Endothelial cell (in vitro differentiated cells): ENCODE results near the gene CFL2. TPM values are rescaled to one million over a fixed set of nuclear protein-coding genes. Genes with fewer than 3 reads are reported as not detected.
"Not testable (repeated sequence)": the region's sequence is repeated elsewhere in the genome, so short reads cannot be mapped to it uniquely, and the experiment has no call there.

ENCODE experiments used
- DNase-seq: peaks from one replicate; pipeline ENCODE4 v3.0.0; 2021; ENCODE audit warnings: low spot score
- H3K27ac Mint-ChIP-seq: one replicate; pipeline ENCODE4 v1.8.0; 2021; ENCODE audit warnings: mixed read lengths, inconsistent platforms; ENCODE audit not compliant: unreplicated experiment
- H3K27me3 Mint-ChIP-seq: one replicate; pipeline ENCODE4 v1.8.0; 2021; ENCODE audit warnings: mild to moderate bottlenecking, moderate library complexity, mixed read lengths, inconsistent platforms; ENCODE audit not compliant: unreplicated experiment
- H3K36me3 Mint-ChIP-seq: one replicate; pipeline ENCODE4 v1.8.0; 2021; ENCODE audit warnings: mild to moderate bottlenecking, low read depth, mixed read lengths, inconsistent platforms; ENCODE audit not compliant: unreplicated experiment
- H3K4me1 Mint-ChIP-seq: one replicate; pipeline ENCODE4 v1.8.0; 2021; ENCODE audit warnings: mild to moderate bottlenecking, mixed read lengths, inconsistent platforms; ENCODE audit not compliant: unreplicated experiment
- H3K4me3 Mint-ChIP-seq: one replicate; pipeline ENCODE4 v1.8.0; 2021; ENCODE audit warnings: mild to moderate bottlenecking, mixed read lengths, inconsistent platforms; ENCODE audit not compliant: unreplicated experiment
- H3K9me3 Mint-ChIP-seq: one replicate; pipeline ENCODE4 v1.8.0; 2021; ENCODE audit warnings: mixed read lengths, inconsistent platforms; ENCODE audit not compliant: unreplicated experiment
- total RNA-seq: library from RNA; stranded (reverse); fragmentation: NEBNext Ultra II Directional; extraction: Animal tissue kit (Norgen Biotek cat#: 25700); gene quantifications from one replicate; pipeline ENCODE4 v1.2.1, GENCODE V29; 2021; ENCODE audit not compliant: unreplicated experiment
- TF ChIP-seq, protein P1 (sequence below): fragments of 200-600 bp; sonication (generic); IDR thresholded peaks from one replicate; pipeline ENCODE4 v1.5.0; 2021; ENCODE audit warnings: antibody characterized with exemption; ENCODE audit not compliant: unreplicated experiment

CFL2 gene
- total RNA-seq, 1 donor from 2014 or later: 27.8 TPM

DNA sequence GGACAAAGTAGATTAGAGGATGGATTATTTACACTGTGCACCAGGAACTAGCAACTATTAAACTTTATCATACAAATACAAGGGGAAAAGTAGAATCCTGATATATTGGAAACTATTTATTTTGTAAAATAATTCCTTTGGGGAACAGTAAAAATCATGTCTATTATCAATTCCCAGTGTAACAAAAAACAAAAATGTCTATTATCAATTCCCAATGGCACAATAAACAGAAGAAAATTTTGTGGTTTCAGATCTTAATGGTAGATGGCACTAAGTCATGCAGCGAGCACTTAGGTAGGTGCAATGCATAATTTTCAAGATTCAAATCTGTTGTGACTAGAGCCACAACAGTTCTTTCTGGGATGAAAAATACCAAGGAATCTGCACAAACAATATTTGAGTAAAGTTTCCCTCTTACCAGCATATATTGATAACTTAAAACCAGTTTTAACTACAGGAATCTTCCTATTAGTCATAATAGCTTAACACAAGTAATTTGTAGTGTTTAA, 13.7 kb downstream of the CFL2 start:
- Mint-ChIP-seq H3K4me1 (no peaks in the 10 kb centered on the region), H3K36me3 (no peaks in the 10 kb centered on the region), H3K27ac (no peak overlapping the region), H3K27me3 (no peaks in the 10 kb centered on the region), H3K9me3 (no peaks in the 10 kb centered on the region), H3K4me3 (no peak overlapping the region)
- TF ChIP-seq, protein P1, sequence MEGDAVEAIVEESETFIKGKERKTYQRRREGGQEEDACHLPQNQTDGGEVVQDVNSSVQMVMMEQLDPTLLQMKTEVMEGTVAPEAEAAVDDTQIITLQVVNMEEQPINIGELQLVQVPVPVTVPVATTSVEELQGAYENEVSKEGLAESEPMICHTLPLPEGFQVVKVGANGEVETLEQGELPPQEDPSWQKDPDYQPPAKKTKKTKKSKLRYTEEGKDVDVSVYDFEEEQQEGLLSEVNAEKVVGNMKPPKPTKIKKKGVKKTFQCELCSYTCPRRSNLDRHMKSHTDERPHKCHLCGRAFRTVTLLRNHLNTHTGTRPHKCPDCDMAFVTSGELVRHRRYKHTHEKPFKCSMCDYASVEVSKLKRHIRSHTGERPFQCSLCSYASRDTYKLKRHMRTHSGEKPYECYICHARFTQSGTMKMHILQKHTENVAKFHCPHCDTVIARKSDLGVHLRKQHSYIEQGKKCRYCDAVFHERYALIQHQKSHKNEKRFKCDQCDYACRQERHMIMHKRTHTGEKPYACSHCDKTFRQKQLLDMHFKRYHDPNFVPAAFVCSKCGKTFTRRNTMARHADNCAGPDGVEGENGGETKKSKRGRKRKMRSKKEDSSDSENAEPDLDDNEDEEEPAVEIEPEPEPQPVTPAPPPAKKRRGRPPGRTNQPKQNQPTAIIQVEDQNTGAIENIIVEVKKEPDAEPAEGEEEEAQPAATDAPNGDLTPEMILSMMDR: no peak
- DNase-seq: no peak

DNA sequence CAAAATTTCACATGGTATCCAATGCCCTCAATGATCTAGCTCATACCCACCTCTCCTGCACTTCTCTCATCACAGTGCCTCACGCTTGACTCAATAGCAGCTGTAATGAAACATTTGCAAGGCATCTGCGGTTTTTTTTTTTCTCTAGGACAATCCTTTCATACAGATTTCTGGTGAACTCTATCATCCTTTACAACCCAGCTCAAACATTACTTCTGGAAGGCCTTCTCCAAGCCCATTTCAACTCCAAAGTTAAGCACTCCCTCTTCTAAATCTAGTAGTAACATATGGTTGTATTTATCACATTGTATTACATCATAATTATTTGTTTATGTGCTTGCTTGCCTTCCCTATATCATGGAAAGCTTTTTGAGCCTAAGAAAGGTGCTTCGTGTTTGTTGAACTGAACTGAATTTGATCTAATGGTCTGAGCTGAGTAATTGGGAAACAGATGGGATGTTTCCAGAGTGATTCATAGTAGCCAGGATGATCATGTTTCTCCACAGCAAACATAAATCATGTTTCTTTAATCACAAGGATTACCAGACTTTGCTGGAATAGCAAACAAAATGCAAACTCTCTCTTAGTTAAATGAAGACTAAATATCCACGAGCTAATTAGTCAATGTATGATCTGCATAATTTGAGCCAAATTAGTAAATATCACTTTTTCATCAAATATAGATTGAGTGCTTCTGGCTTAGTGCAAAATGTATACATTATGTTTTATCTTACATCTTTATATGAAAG, 14.3 kb downstream of the CFL2 start:
- Mint-ChIP-seq H3K9me3 (no peaks in the 10 kb centered on the region), H3K27me3 (no peaks in the 10 kb centered on the region), H3K27ac (no peak overlapping the region), H3K4me1 (no peaks in the 10 kb centered on the region), H3K4me3 (no peak overlapping the region), H3K36me3 (no peaks in the 10 kb centered on the region)
- no peak for DNase-seq
- TF ChIP-seq, protein P1: no peak

DNA sequence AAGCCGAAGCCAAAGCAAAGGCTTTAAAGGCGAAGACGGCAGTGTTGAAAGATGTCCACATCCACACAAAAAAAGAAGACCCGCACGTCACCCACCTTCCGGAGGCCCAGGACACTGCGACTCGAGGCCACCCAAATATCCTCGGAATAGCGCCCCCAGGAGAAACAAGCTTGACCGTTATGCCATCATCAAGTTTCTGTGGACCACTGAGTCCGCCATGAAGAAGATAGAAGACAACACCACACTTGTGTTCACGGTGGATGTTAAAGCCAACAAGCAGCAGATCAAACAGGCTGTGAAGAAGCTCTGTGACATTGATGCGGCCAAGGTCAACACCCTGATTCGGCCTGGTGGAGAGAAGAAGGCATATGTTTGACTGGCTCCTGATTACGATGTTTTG, 20.2 kb downstream of the CFL2 start:
- H3K27ac Mint-ChIP-seq, H3K4me3 Mint-ChIP-seq, H3K4me1 Mint-ChIP-seq, DNase-seq, H3K36me3 Mint-ChIP-seq, H3K9me3 Mint-ChIP-seq, H3K27me3 Mint-ChIP-seq: not testable (repeated sequence)

DNA sequence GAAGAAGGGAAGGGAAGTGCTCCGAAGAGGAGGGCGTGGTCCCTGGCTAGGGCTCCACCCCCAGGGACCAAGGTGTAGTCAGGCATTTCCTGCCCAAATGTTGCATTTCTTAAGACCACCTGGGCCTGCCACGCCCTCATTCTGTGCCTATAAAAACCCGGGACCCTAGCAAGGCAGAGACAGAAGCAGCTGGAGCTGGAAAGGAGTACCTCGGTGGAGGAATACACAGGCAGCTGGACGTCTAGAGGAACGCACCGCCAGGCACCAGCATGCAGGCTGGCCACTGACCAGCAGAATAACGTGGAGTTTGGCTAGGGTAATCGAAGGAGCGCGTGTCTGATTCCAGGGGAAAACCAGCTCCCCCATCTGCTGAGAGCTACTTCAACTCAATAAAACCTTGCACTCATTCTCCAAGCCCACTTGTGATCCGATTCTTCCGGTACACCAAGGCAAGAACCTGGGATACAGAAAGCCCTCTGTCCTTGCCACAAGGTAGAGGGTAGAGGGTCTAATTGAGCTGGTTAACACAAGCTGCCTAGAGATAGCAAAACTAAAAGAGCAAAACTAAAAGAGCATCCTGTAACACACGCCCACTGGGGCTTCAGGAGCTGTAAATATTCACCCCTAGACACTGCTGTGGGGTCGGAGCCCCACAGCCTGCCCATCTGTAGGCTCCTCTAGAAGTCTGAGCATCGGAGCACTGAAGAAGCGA, 21.0 kb downstream of the CFL2 start:
- H3K27me3 Mint-ChIP-seq: no peaks in the 10 kb centered on the region
- H3K4me1 Mint-ChIP-seq: no peaks in the 10 kb centered on the region
- TF ChIP-seq, protein P1: no peak
- no peaks in the 10 kb centered on the region for H3K36me3 Mint-ChIP-seq
- peak overlapping the region; percentile 2 for H3K4me3 Mint-ChIP-seq
- no peak overlapping the region for H3K27ac Mint-ChIP-seq
- H3K9me3 Mint-ChIP-seq: no peaks in the 10 kb centered on the region
- no peak for DNase-seq

DNA sequence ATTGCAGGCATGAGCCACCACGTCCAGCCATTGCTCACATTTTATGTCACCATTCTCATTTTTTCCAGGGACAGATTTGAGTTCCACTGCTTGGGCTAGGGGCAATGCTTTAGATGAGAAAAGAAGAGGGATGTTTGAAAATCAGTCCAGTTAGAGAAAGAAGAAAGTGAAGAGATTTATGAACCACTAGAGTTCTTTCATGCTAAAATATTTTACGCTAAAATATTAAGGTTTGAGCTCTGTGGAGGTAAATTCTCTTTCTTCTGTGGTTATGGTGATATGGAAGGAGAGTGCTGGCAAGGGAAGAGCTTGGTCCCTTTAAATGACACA, 21.5 kb downstream of the CFL2 start:
- Mint-ChIP-seq H3K27me3 (no peaks in the 10 kb centered on the region), H3K9me3 (no peaks in the 10 kb centered on the region), H3K4me3 (peak overlapping the region; percentile 2), H3K4me1 (no peaks in the 10 kb centered on the region), H3K27ac (no peak overlapping the region), H3K36me3 (no peaks in the 10 kb centered on the region)
- TF ChIP-seq, protein P1: no peak
- DNase-seq: no peak
